Sigmoid colon (tissue), 7 donors: ENCODE results near the gene COPG2. TPM values are rescaled to one million over a fixed set of nuclear protein-coding genes. Genes with fewer than 3 reads are reported as not detected.

ENCODE experiments used
- DNase-seq: peaks from one replicate; pipeline ENCODE4 v3.0.0-alpha.2; 2019
- H3K27ac ChIP-seq, 4 donors: fragments of 200-600 bp; sonication (generic); one replicate each; pipeline ENCODE4 v1.5.1; 2016 to 2019; ENCODE audit warnings: mild to moderate bottlenecking in 1 of 4
- H3K27me3 ChIP-seq, 3 donors: fragments of 200-600 bp; sonication (generic); one replicate each; pipeline ENCODE4 v1.5.1; 2019; ENCODE audit warnings: mild to moderate bottlenecking in 1 of 3
- H3K36me3 ChIP-seq, 4 donors: fragments of 200-600 bp; sonication (generic); one replicate each; pipeline ENCODE4 v1.5.1; 2016 to 2019
- H3K4me1 ChIP-seq, 4 donors: fragments of 200-600 bp; sonication (generic); one replicate each; pipeline ENCODE4 v1.5.1; 2017 to 2019
- H3K4me3 ChIP-seq, 4 donors: fragments of 200-600 bp; sonication (generic); one replicate each; pipeline ENCODE4 v1.5.1; 2017 to 2019; ENCODE audit warnings: mild to moderate bottlenecking in 2 of 4, moderate library complexity in 1 of 4
- H3K9me3 ChIP-seq, 4 donors: fragments of 200-600 bp in 3 of 4; sonication (generic) in 3 of 4; one replicate each; pipeline versions ENCODE4 v1.5.1 to v1.6.1; 2013 to 2019
- EP300 ChIP-seq, 4 donors: sonication (generic); formaldehyde crosslinking; IDR thresholded peaks; one replicate each; pipeline ENCODE4 v1.6.1; 2017; ENCODE audit warnings: antibody characterized with exemption in 4 of 4
- POLR2A ChIP-seq, 2 donors: fragments of 450-650 bp; IDR thresholded peaks; one replicate each; pipeline ENCODE4 v1.6.1; 2016; ENCODE audit warnings: antibody characterized with exemption in 2 of 2, mild to moderate bottlenecking in 2 of 2, moderate library complexity in 2 of 2
- POLR2AphosphoS5 ChIP-seq, 4 donors: sonication (generic); formaldehyde crosslinking; IDR thresholded peaks; one replicate each; pipeline ENCODE4 v1.6.1; 2017; ENCODE audit warnings: antibody characterized with exemption in 4 of 4
- WGBS, 2 donors: extraction: QIAGEN DNeasy Blood & Tissue Kit; methylation state at CpG; one replicate each; pipeline ENCODE4 v1.1.7; 2013; 5-methylcytosine and 5-hydroxymethylcytosine counted together
- intact Hi-C: fragments of 100-400 bp; cut with DNase I; formaldehyde crosslinking; loops from one replicate; pipeline ENCODE4 v1.15.1; 2023
- polyA plus RNA-seq, 3 donors: library from polyadenylated mRNA; stranded (reverse); fragments of 200-250 nt; gene quantifications; one replicate each; pipeline ENCODE4 v1.2.3, GENCODE V29; 2013
- total RNA-seq, 4 donors: library from RNA; depleted of rRNA; stranded (reverse); fragments of >200 nt; gene quantifications; one replicate each; pipeline ENCODE4 v1.1.0, GENCODE V29; 2016
- TF ChIP-seq, protein P1 (sequence below), 4 experiments: fragments of 450-650 bp in 3 of 4; fragments of 200-600 bp in 1 of 4; IDR thresholded peaks; one replicate each; pipeline ENCODE4 v1.5.1; 2016 to 2019; ENCODE audit warnings: antibody characterized with exemption in 4 of 4, mild to moderate bottlenecking in 3 of 4, moderate library complexity in 2 of 4
- donor health status: healthy with polysubstance abuse.
- donor health status: Bipolar disorder and iron deficiency.
- donor health status: healthy.

Gene COPG2
- total and polyA plus RNA-seq, 7 donors = 8.8 to 15.5 (median 12.7) TPM

DNA sequence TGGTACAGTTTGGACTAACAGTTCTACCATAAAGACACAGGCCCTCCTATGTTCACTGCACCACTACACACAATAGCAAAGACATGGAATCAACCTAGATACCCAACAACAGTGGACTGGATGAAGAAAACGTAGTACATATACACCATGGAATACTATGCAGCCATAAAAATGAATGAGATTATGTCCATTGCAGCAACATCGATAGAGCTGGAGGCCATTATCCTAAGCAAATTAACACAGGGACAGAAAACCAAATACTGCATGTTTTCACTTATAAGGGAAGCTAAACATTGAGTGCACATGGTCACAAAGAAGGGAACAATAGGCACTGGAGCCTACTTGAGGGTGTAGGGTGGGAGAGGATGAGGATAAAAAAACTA lies 101.7 kb downstream of the COPG2 start:
- H3K4me1 ChIP-seq = no peaks in the 10 kb centered on the region
- no peaks in the 10 kb centered on the region for H3K36me3 ChIP-seq
- no peaks in the 10 kb centered on the region for H3K27me3 ChIP-seq
- no peak for DNase-seq
- intact Hi-C loops = no loop called here
- no peak overlapping the region for H3K4me3 ChIP-seq
- no peaks in the 10 kb centered on the region for H3K9me3 ChIP-seq
- 96 to 97% methylated on average over 2 of the region's 2 CpGs for WGBS, 2 donors
- no peak overlapping the region for H3K27ac ChIP-seq
- TF ChIP-seq EP300 (IDR thresholded peaks at IDR 0.05) = no peak
- TF ChIP-seq POLR2AphosphoS5 (IDR thresholded peaks at IDR 0.05) = no peak
- TF ChIP-seq POLR2A (IDR thresholded peaks at IDR 0.05) = no peak
- TF ChIP-seq, protein P1, sequence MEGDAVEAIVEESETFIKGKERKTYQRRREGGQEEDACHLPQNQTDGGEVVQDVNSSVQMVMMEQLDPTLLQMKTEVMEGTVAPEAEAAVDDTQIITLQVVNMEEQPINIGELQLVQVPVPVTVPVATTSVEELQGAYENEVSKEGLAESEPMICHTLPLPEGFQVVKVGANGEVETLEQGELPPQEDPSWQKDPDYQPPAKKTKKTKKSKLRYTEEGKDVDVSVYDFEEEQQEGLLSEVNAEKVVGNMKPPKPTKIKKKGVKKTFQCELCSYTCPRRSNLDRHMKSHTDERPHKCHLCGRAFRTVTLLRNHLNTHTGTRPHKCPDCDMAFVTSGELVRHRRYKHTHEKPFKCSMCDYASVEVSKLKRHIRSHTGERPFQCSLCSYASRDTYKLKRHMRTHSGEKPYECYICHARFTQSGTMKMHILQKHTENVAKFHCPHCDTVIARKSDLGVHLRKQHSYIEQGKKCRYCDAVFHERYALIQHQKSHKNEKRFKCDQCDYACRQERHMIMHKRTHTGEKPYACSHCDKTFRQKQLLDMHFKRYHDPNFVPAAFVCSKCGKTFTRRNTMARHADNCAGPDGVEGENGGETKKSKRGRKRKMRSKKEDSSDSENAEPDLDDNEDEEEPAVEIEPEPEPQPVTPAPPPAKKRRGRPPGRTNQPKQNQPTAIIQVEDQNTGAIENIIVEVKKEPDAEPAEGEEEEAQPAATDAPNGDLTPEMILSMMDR (IDR thresholded peaks at IDR 0.05) = no peak

DNA sequence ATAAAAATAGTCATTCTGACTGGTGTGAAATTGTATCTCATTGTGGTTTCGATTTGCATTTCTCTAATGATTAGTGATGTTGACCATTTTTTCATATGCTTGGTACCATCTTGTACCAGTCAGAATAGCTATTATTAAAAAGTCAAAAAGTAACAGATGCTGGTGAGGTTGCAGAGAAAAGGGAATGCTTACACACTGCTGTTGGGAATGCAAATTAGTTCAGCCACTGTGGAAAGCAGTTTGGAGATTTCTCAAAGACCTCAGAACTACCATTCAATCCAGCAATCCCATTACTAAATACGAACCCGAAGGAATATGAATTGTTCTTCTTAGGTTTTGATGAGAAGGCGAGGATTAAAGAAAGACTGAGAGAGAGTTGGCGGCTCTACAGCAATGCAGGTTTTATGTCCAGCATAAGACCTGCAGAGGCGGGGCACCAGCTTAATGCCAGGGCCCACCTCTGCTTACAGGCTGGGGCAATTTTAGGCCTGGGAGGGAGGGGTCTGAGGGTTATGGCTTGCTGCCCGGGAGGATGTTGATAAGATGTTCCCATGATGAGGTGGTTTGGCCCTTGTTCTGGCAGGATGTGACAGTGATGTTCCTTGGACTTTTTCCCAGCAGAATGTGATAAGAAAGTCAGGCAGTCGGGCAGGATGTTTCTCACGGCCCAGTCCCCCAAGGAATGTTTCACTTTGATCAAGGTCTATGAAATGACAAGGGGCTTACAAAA lies 102.2 kb downstream of the COPG2 start:
- Histone ChIP-seq H3K4me1 (no peaks in the 10 kb centered on the region), H3K27me3 (no peaks in the 10 kb centered on the region), H3K4me3 (no peak overlapping the region), H3K9me3 (no peaks in the 10 kb centered on the region), H3K27ac (no peak overlapping the region), H3K36me3 (no peaks in the 10 kb centered on the region)
- TF ChIP-seq POLR2A (IDR thresholded peaks at IDR 0.05) (no peak), EP300 (IDR thresholded peaks at IDR 0.05) (no peak), POLR2AphosphoS5 (IDR thresholded peaks at IDR 0.05) (no peak)
- TF ChIP-seq, protein P1 (IDR thresholded peaks at IDR 0.05) = no peak
- intact Hi-C loops = no loop called here
- 84 to 92% methylated on average over 9 of the region's 9 CpGs for WGBS, 2 donors
- no peak for DNase-seq

GRCh38 chr7:130560972-130561371 lies 107.6 kb downstream of the COPG2 start:
- Histone ChIP-seq H3K27ac (no peak overlapping the region), H3K27me3 (no peaks in the 10 kb centered on the region), H3K4me3 (no peak overlapping the region), H3K36me3 (peaks cover 0 to 8% (median 2%) of the 10 kb centered on the region in 4 donors), H3K4me1 (no peaks in the 10 kb centered on the region), H3K9me3 (no peaks in the 10 kb centered on the region)
- WGBS, 2 donors = 34 to 38% methylated on average over 1 of the region's 1 CpG
- intact Hi-C loops = no loop called here
- TF ChIP-seq POLR2A (IDR thresholded peaks at IDR 0.05) = no peak
- TF ChIP-seq, protein P1 (IDR thresholded peaks at IDR 0.05) = peak in 1 of 4 experiments; percentile 22
- DNase-seq = no peak

GRCh38 chr7:130559184-130559583 lies 109.4 kb downstream of the COPG2 start:
- H3K27ac ChIP-seq = no peak overlapping the region
- H3K4me1 ChIP-seq = no peaks in the 10 kb centered on the region
- no peak overlapping the region for H3K4me3 ChIP-seq
- H3K36me3 ChIP-seq = peaks cover 0 to 14% (median 2%) of the 10 kb centered on the region in 4 donors
- TF ChIP-seq, protein P1 (IDR thresholded peaks at IDR 0.05) = no peak
- TF ChIP-seq POLR2AphosphoS5 (IDR thresholded peaks at IDR 0.05) (no peak), POLR2A (IDR thresholded peaks at IDR 0.05) (no peak)
- no peaks in the 10 kb centered on the region for H3K27me3 ChIP-seq
- H3K9me3 ChIP-seq = no peaks in the 10 kb centered on the region
- DNase-seq = no peak
- intact Hi-C loops = no loop called here
- 95 to 99% methylated on average over 2 of the region's 2 CpGs for WGBS, 2 donors

- H3K27ac ChIP-seq = no peak overlapping the region
- H3K4me1 ChIP-seq = no peaks in the 10 kb centered on the region
- TF ChIP-seq, protein P1 (IDR thresholded peaks at IDR 0.05) = no peak
- TF ChIP-seq POLR2AphosphoS5 (IDR thresholded peaks at IDR 0.05) = no peak
- no peak for TF ChIP-seq POLR2A (IDR thresholded peaks at IDR 0.05)
- TF ChIP-seq EP300 (IDR thresholded peaks at IDR 0.05) = no peak
- H3K36me3 ChIP-seq = peaks cover 0 to 18% (median 0%) of the 10 kb centered on the region in 4 donors
- intact Hi-C loops = no loop called here
- H3K9me3 ChIP-seq = no peaks in the 10 kb centered on the region
- no peaks in the 10 kb centered on the region for H3K27me3 ChIP-seq
- 94 to 96% methylated on average over 3 of the region's 3 CpGs for WGBS, 2 donors
- no peak overlapping the region for H3K4me3 ChIP-seq
- DNase-seq = no peak
Observed at GRCh38 chr7:130554481-130554880, 114.1 kb downstream of the COPG2 start.
